Ovary (tissue), 3 donors: ENCODE measurements around the gene CRYBG1.

ENCODE experiments used
- CTCF ChIP-seq, 3 donors: fragments of 450-650 bp in 2 of 3; fragments of 200-600 bp in 1 of 3; IDR thresholded peaks; one replicate each; pipeline versions ENCODE4 v1.5.1 to v1.8.0; 2016 to 2022; ENCODE audit warnings: antibody characterized with exemption in 3 of 3, mild to moderate bottlenecking in 1 of 3
- EP300 ChIP-seq: sonication (generic); formaldehyde crosslinking; IDR thresholded peaks from one replicate; pipeline ENCODE4 v1.6.1; 2017; ENCODE audit warnings: antibody characterized with exemption
- donor health status: DM: no; HTN: no; CAD: no.

- TF ChIP-seq CTCF (IDR thresholded peaks at IDR 0.05) (no peak), EP300 (no peak)
Observed at GRCh38 chr6:106516616-106517015, 156.1 kb downstream of the CRYBG1 start.
